Suppressor macrophage treated with lipopolysaccharide for 4 hours (primary cell): ENCODE measurements around the gene TTC33.
A peak's percentile ranks its signal among the peaks of the same experiment; 100 is the strongest.
"Not testable (repeated sequence)": the region's sequence is repeated elsewhere in the genome, so short reads cannot be mapped to it uniquely, and the experiment has no call there.

Experiments
- DNase-seq: peaks from one replicate; pipeline ENCODE4 v3.0.0-alpha.2; 2020

Gene TTC33

GRCh38 chr5:40679148-40679912, 76.4 kb downstream of the TTC33 start:
- DNase-seq: peak; percentile 99

- DNase-seq: no peak
These were observed 77.2 kb downstream of the TTC33 start for GRCh38 chr5:40678460-40679147.

- DNase-seq: peak; percentile 73
These were observed 77.7 kb downstream of the TTC33 start for GRCh38 chr5:40678026-40678425.

- DNase-seq: no peak
These were observed 78.3 kb downstream of the TTC33 start for GRCh38 chr5:40677456-40677855.

- DNase-seq: no peak
These were observed 79.0 kb downstream of the TTC33 start for GRCh38 chr5:40676613-40677343.

- DNase-seq: no peak
These were observed 80.2 kb downstream of the TTC33 start for GRCh38 chr5:40675396-40676133.

GRCh38 chr5:40674661-40675235, 81.0 kb downstream of the TTC33 start:
- no peak for DNase-seq

- DNase-seq: peak; percentile 88
These were observed 83.3 kb downstream of the TTC33 start for GRCh38 chr5:40672425-40672824.

- DNase-seq: peak; percentile 47
These were observed 86.0 kb downstream of the TTC33 start for GRCh38 chr5:40669606-40670390.

GRCh38 chr5:40667161-40667663, 88.5 kb downstream of the TTC33 start:
- DNase-seq: no peak

GRCh38 chr5:40666657-40667056, 89.1 kb downstream of the TTC33 start:
- DNase-seq: no peak

- no peak for DNase-seq
These were observed 90.0 kb downstream of the TTC33 start for GRCh38 chr5:40665635-40666298.

GRCh38 chr5:40660751-40661150, 95.0 kb downstream of the TTC33 start:
- no peak for DNase-seq

- DNase-seq: no peak
These were observed 99.0 kb downstream of the TTC33 start for GRCh38 chr5:40656766-40657165.

- not testable (repeated sequence) for DNase-seq
These were observed 99.7 kb downstream of the TTC33 start for GRCh38 chr5:40656091-40656490.

GRCh38 chr5:40655138-40655537, 100.6 kb downstream of the TTC33 start:
- DNase-seq: peak; percentile 55

GRCh38 chr5:40654377-40654991, 101.3 kb downstream of the TTC33 start:
- DNase-seq: no peak

GRCh38 chr5:40653221-40654022, 102.3 kb downstream of the TTC33 start:
- no peak for DNase-seq

- DNase-seq: no peak
These were observed 103.1 kb downstream of the TTC33 start for GRCh38 chr5:40652441-40653220.
